Mesothelial cell of epicardium (in vitro differentiated cells): ENCODE data around the gene CDCA7L. TPM values are rescaled to one million over a fixed set of nuclear protein-coding genes. Genes with fewer than 3 reads are reported as not detected.
"Not testable (repeated sequence)": the region's sequence is repeated elsewhere in the genome, so short reads cannot be mapped to it uniquely, and the experiment has no call there.

Source experiments
- DNase-seq, 2 experiments: peaks; one replicate each; pipeline ENCODE4 v3.0.0; 2021; ENCODE audit warnings: low spot score in 2 of 2; ENCODE audit not compliant: unreplicated experiment in 2 of 2
- H3K27ac Mint-ChIP-seq: 2 replicates; pipeline ENCODE4 v1.8.0; 2021; ENCODE audit warnings: mixed read lengths
- H3K27me3 Mint-ChIP-seq: 2 replicates; pipeline ENCODE4 v1.8.0; 2021; ENCODE audit warnings: low read depth, mixed read lengths
- H3K36me3 Mint-ChIP-seq: 2 replicates; pipeline ENCODE4 v1.8.0; 2021; ENCODE audit warnings: mixed read lengths
- H3K4me1 Mint-ChIP-seq: 2 replicates; pipeline ENCODE4 v1.8.0; 2021; ENCODE audit warnings: mixed read lengths
- H3K4me3 Mint-ChIP-seq: 2 replicates; pipeline ENCODE4 v1.8.0; 2021; ENCODE audit warnings: mild to moderate bottlenecking, moderate library complexity, mixed read lengths
- H3K9me3 Mint-ChIP-seq: 2 replicates; pipeline ENCODE4 v1.8.0; 2021; ENCODE audit warnings: mixed read lengths
- CTCF ChIP-seq: fragments of 200-600 bp; sonication (generic); IDR thresholded peaks from one replicate; pipeline ENCODE4 v1.5.0; 2021; ENCODE audit warnings: antibody characterized with exemption; ENCODE audit not compliant: unreplicated experiment
- total RNA-seq: library from RNA; stranded (reverse); gene quantifications from 3 replicates; pipeline ENCODE4 v1.2.1, GENCODE V29; 2021

The CDCA7L gene
- total RNA-seq, 1 donor from 2014 or later: 26.5 TPM

GRCh38 chr7:21939136-21939857 is 6.4 kb downstream of the CDCA7L start:
- no peak overlapping the region for H3K27ac Mint-ChIP-seq

GRCh38 chr7:21938463-21938862 is 7.2 kb downstream of the CDCA7L start:
- H3K36me3 Mint-ChIP-seq: peaks cover 35% of the 10 kb centered on the region
- H3K27me3 Mint-ChIP-seq: peaks cover 56% of the 10 kb centered on the region
- H3K4me1 Mint-ChIP-seq: peaks cover 7% of the 10 kb centered on the region
- DNase-seq: no peak
- H3K9me3 Mint-ChIP-seq: peaks cover 26% of the 10 kb centered on the region
- no peak overlapping the region for H3K27ac Mint-ChIP-seq
- H3K4me3 Mint-ChIP-seq: no peak overlapping the region
- TF ChIP-seq CTCF: no peak

More at GRCh38 chr7:21939136-21939857, 6.4 kb downstream of the CDCA7L start:
- H3K36me3 Mint-ChIP-seq: peaks cover 31% of the 10 kb centered on the region
- H3K27me3 Mint-ChIP-seq: peaks cover 61% of the 10 kb centered on the region
- no peak overlapping the region for H3K4me3 Mint-ChIP-seq
- DNase-seq: no peak
- TF ChIP-seq CTCF: no peak
- peaks cover 10% of the 10 kb centered on the region for H3K4me1 Mint-ChIP-seq
- H3K9me3 Mint-ChIP-seq: peaks cover 24% of the 10 kb centered on the region

- Mint-ChIP-seq H3K27ac (no peak overlapping the region), H3K4me1 (no peaks in the 10 kb centered on the region), H3K4me3 (no peak overlapping the region), H3K9me3 (peaks cover 40% of the 10 kb centered on the region), H3K36me3 (peaks cover 43% of the 10 kb centered on the region), H3K27me3 (peaks cover 23% of the 10 kb centered on the region)
- no peak for TF ChIP-seq CTCF
- no peak for DNase-seq
Measured at GRCh38 chr7:21934808-21935207, 10.9 kb downstream of the CDCA7L start.

- H3K4me1 Mint-ChIP-seq, H3K27ac Mint-ChIP-seq, DNase-seq, H3K4me3 Mint-ChIP-seq: not testable (repeated sequence)
- Mint-ChIP-seq H3K27me3 (peaks cover 16% of the 10 kb centered on the region), H3K9me3 (peaks cover 54% of the 10 kb centered on the region), H3K36me3 (peaks cover 50% of the 10 kb centered on the region)
Measured at GRCh38 chr7:21933293-21933692, 12.4 kb downstream of the CDCA7L start.

- Mint-ChIP-seq H3K27ac (no peak overlapping the region), H3K36me3 (peaks cover 33% of the 10 kb centered on the region), H3K4me1 (peaks cover 6% of the 10 kb centered on the region), H3K9me3 (peaks cover 34% of the 10 kb centered on the region), H3K4me3 (no peak overlapping the region), H3K27me3 (peaks cover 12% of the 10 kb centered on the region)
- TF ChIP-seq CTCF: no peak
- no peak for DNase-seq
Measured at GRCh38 chr7:21927693-21928092, 18.0 kb downstream of the CDCA7L start.

- DNase-seq: no peak
- TF ChIP-seq CTCF: no peak
- no peak overlapping the region for H3K4me3 Mint-ChIP-seq
- H3K4me1 Mint-ChIP-seq: peaks cover 6% of the 10 kb centered on the region
- H3K36me3 Mint-ChIP-seq: peaks cover 32% of the 10 kb centered on the region
- H3K27me3 Mint-ChIP-seq: peaks cover 12% of the 10 kb centered on the region
- H3K27ac Mint-ChIP-seq: no peak overlapping the region
- peaks cover 28% of the 10 kb centered on the region for H3K9me3 Mint-ChIP-seq
Measured at GRCh38 chr7:21926448-21926847, 19.3 kb downstream of the CDCA7L start.
